ENCODE measurements around the gene RANBP2.

Gene RANBP2

GRCh38 chr2:108778857-108779256 lies 59.6 kb downstream of the RANBP2 start:
- DNase-seq (ENCODE audit: low read depth) = no peak

GRCh38 chr2:108786008-108786353 lies 66.7 kb downstream of the RANBP2 start:
- DNase-seq (ENCODE audit: low read depth) = no peak

GRCh38 chr2:108786354-108787215 lies 67.3 kb downstream of the RANBP2 start, which contains the start of gene CCDC138:
CCDC138 (plus strand) TSS chr2:108786771; CDS start chr2:108786823, 52 bp downstream.
- DNase-seq (ENCODE audit: low read depth) = peak; percentile 78

- no peak for DNase-seq (ENCODE audit: low read depth)
Observed at GRCh38 chr2:108787216-108787541, 67.9 kb downstream of the RANBP2 start.

GRCh38 chr2:108803045-108803736 lies 83.9 kb downstream of the RANBP2 start:
- DNase-seq (ENCODE audit: low read depth) = no peak

- no peak for DNase-seq (ENCODE audit: low read depth)
Observed at GRCh38 chr2:108805032-108805431, 85.8 kb downstream of the RANBP2 start.

- DNase-seq (ENCODE audit: low read depth) = no peak
Observed at GRCh38 chr2:108805782-108806181, 86.5 kb downstream of the RANBP2 start.

GRCh38 chr2:108806371-108807113 lies 87.3 kb downstream of the RANBP2 start:
- DNase-seq (ENCODE audit: low read depth) = no peak

- DNase-seq (ENCODE audit: low read depth) = no peak
Observed at GRCh38 chr2:108809936-108810335, 90.7 kb downstream of the RANBP2 start.

GRCh38 chr2:108810993-108811957 lies 92.0 kb downstream of the RANBP2 start:
- no peak for DNase-seq (ENCODE audit: low read depth)

- no peak for DNase-seq (ENCODE audit: low read depth)
Observed at GRCh38 chr2:108813732-108814131, 94.5 kb downstream of the RANBP2 start.

- no peak for DNase-seq (ENCODE audit: low read depth)
Observed at GRCh38 chr2:108820482-108820881, 101.2 kb downstream of the RANBP2 start.

GRCh38 chr2:108823286-108823685 lies 104.0 kb downstream of the RANBP2 start:
- no peak for DNase-seq (ENCODE audit: low read depth)

- DNase-seq (ENCODE audit: low read depth) = no peak
Observed at GRCh38 chr2:108824316-108825070, 105.2 kb downstream of the RANBP2 start.

- no peak for DNase-seq (ENCODE audit: low read depth)
Observed at GRCh38 chr2:108825254-108825653, 106.0 kb downstream of the RANBP2 start.

GRCh38 chr2:108825736-108826135 lies 106.5 kb downstream of the RANBP2 start:
- no peak for DNase-seq (ENCODE audit: low read depth)

- no peak for DNase-seq (ENCODE audit: low read depth)
Observed at GRCh38 chr2:108829578-108830310, 110.5 kb downstream of the RANBP2 start.

GRCh38 chr2:108833219-108833618 lies 113.9 kb downstream of the RANBP2 start:
- DNase-seq (ENCODE audit: low read depth) = no peak

GRCh38 chr2:108834620-108835019 lies 115.3 kb downstream of the RANBP2 start:
- DNase-seq (ENCODE audit: low read depth) = no peak

GRCh38 chr2:108835040-108835439 lies 115.8 kb downstream of the RANBP2 start:
- DNase-seq (ENCODE audit: low read depth) = no peak
